ENCODE measurements around the gene KHSRP.
A peak's percentile ranks its signal among the peaks of the same experiment; 100 is the strongest.

KHSRP gene, protein sequence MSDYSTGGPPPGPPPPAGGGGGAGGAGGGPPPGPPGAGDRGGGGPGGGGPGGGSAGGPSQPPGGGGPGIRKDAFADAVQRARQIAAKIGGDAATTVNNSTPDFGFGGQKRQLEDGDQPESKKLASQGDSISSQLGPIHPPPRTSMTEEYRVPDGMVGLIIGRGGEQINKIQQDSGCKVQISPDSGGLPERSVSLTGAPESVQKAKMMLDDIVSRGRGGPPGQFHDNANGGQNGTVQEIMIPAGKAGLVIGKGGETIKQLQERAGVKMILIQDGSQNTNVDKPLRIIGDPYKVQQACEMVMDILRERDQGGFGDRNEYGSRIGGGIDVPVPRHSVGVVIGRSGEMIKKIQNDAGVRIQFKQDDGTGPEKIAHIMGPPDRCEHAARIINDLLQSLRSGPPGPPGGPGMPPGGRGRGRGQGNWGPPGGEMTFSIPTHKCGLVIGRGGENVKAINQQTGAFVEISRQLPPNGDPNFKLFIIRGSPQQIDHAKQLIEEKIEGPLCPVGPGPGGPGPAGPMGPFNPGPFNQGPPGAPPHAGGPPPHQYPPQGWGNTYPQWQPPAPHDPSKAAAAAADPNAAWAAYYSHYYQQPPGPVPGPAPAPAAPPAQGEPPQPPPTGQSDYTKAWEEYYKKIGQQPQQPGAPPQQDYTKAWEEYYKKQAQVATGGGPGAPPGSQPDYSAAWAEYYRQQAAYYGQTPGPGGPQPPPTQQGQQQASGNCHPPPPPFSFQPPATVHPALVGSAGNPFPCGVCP

DNA sequence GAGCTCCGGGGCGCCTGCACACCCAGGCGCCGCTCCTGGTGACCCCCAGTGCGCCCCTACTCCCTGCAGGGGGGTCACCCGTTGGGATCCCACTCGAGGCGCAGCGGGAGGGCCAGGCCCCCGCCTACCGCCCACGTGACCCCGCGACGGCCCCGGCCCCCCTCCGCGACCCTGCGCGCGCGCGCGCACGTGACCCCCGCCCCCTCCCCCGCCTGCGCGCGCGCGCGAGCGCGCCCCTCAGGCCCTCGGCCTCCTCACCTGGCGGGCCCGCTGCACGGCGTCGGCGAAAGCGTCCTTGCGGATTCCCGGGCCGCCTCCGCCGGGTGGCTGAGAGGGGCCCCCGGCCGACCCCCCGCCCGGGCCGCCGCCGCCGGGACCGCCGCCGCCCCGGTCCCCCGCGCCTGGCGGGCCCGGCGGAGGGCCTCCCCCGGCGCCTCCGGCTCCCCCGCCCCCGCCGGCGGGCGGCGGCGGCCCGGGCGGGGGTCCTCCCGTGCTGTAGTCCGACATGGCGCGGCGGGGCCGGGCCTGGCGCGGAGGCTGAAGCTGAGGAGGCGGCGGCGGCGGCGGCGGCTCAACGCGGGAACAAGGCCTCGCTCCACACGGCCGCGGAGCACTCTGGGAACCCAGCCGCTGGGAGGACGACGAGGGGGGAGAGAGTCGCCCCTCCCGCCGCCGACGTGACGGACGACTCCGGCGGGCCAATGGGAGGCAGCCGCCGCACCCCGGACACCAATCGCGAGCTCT is at the start of gene KHSRP:
Gene KHSRP, minus strand, starts transcription at position 617 of the 744 bp plus-strand sequence. Its CDS starts 110 bp downstream, at position 507.
- no peak for DNase-seq

DNA sequence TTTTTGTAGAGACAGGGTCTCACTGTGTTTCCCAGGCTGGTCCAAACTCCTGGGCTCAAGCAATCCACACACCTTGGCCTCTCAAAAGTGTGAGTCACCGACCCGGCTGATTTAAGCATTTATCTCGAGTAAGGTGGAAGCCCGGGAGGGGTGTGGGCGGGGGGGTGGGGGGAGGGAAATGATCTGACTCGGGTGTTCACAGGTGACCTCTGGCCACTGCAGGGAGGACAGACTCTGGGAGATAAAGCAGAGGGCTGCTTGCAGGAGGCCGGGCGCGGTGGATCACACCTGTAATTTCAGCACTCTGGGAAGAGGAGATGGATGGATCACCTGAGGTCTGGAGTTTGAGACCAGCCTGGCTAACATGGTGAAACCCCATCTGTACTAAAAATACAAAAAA is 49.0 kb upstream of the KHSRP start:
- DNase-seq = no peak

DNA sequence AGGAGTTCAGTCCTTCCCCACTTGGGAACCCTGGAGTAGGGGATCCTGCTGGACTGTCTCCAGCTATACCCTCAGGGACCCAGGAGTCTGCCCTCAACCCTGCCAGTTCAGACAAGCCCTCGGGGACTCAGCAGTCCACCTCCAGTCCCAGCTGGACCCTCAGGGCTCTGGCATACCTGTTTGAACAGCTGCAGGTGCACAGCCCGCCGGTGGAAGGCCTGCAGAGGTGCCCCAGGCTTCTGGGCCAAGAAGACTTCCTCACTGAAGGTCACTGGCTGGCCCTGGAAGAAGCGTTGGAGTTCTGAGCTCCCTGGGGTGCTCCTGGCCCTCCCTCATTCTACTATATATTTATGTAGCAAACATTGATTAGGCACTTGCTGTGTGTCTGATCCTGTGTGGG is 48.1 kb upstream of the KHSRP start:
- DNase-seq = no peak

DNA sequence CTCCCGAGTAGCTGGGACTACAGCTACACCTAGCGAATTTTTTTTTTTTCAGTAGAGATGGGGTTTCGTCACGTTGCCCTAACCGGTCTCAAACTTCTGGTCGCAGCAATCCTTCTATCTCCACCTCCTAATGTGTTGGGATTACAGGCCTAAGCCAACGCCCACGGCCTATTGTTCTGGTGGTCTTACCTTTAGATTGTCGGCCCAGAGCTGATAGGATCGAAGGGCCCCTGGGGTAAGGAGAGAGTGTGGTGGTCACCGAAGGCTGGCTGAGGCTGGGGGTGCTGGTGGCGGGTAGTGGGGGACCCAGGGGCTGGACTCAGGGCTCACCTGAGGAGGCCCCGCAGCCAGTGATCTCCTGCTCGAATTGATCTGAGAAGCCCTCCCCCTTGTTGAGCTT is 46.5 kb upstream of the KHSRP start:
- DNase-seq = no peak

DNA sequence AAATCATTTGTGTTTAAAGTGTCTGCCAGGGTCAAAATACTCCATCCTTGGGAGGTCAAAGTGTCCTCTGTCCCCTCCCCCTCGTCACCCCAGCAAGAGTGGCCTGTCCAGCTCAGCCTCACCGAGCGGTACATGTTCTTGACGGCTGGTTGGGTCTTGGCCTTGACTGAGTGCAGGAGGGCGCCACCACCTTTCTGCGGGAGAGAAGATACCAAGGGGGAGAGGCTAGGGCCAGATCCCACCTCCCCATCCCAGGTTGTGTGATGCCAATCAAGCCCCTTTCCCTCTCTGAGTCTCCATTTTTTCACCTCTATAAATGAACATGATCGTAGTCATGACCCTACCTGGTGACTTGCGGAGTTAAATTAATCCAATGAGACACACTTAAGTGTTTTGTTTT is 45.6 kb upstream of the KHSRP start:
- DNase-seq = no peak

DNA sequence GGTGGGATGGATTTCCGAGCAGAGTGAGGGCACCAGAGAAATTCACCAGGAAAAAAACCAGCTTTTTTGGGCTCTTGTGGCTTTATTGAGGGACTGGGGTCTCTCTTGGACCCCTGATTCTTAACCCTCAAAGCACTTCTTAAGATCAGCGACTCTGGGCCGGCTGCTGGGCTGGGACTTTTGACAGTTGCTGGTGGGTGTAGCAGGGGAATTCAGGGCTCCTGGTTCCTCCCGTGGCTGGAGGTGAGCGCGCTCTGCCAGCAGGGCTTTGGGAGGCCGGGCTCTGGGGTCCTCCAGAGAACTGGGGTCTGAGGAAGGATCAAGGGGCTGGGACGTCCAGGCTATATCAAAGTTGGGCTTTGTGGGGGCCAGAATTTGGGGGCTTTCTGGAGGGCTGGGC is 42.8 kb upstream of the KHSRP start:
- DNase-seq = no peak

DNA sequence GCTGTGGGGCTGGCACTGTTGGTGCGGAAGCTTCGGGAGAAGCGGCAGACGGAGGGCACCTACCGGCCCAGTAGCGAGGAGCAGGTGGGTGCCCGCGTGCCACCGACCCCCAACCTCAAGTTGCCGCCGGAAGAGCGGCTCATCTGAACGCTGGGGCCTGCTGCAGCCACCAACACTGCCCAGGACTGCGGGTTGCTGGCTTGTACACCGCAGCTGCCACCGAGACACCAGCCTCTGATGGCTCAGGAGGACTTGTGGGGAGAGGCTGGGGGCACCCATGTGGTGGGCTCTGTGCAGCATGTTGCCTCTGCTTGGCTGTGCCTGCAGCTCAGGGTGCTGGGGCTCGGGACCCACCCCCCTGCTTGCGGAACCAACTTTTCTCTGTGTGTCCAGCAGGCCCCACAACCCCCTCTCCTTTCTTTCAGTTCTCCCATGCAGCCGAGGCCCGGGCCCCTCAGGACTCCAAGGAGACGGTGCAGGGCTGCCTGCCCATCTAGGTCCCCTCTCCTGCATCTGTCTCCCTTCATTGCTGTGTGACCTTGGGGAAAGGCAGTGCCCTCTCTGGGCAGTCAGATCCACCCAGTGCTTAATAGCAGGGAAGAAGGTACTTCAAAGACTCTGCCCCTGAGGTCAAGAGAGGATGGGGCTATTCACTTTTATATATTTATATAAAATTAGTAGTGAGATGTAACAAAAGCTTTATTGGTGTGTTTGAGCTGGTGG is 42.1 kb upstream of the KHSRP start:
- no peak for DNase-seq

DNA sequence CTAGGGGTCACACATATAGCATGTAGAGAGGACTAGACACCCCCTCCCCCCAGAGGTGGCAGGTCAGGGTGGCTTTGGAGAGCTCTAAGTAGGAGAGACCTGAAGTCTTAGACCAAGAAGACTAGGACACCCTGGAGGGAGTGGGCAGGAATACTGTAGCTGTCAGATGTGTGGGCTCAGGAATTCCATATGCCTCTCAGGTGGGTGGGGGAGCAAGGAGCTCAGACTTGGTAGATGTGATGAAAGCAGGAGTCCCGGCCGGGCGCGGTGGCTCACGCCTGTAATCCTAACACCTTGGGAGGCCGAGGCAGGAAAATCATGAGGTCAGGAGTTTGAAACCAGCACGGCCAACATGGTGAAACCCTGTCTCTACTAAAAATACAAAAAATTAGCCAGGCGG is 41.1 kb upstream of the KHSRP start:
- DNase-seq = no peak

DNA sequence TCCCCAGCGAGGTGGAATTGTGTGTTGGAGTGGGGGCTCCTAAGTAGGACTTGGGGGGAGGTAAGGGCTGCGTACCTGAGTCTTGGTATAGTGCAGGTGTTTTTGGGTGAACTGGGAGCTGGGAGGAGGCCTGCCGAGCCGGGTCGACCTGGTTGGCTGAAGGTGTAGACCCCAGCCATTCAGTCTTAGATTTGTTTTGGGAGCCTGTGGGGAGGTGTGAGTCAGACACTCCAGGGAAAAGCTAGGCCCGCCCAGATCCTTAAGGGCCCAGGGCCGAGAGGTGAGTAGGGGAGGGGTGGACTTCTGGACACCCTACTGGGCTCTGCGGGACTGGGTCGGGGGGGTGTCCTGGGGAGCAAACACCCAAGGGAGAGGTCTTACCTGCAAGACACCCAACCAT is 40.4 kb upstream of the KHSRP start:
- no peak for DNase-seq

DNA sequence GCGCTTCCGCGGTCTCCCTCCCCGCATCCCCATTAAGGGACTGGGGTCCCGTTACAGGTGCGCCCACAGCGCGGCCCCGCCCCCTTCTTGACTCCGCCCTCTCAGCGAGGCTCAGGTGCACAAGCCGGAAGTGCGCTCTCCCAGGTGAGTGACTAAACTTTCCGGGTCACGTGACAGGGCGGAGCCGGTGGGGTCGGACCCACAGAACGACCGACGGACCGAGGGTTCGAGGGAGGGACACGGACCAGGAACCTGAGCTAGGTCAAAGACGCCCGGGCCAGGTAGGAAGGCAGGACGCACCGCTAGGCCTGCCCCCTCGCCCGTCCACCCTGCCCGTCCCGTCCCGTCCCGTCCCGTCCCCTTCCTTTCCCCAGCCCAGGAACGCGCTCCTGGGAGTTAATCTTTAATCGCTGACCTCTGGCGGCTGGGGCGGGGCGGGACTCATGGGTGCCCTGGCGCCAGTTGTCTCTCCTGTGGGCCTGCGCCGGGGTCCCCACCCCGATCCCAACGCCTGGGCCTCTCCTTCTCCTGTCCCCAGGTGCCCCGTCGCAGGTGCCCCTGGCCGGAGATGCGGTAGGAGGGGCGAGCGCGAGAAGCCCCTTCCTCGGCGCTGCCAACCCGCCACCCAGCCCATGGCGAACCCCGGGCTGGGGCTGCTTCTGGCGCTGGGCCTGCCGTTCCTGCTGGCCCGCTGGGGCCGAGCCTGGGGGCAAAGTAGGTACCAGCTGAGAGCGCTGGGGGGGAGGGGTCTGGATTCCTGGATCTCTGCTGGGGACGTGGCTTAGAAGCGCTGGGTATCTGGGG is 39.7 kb upstream of the KHSRP start, which contains the start of gene CRB3:
Gene CRB3, plus strand, starts transcription at position 202 of the 804 bp plus-strand sequence. Its CDS starts 431 bp downstream, at position 633.
- no peak for DNase-seq

DNA sequence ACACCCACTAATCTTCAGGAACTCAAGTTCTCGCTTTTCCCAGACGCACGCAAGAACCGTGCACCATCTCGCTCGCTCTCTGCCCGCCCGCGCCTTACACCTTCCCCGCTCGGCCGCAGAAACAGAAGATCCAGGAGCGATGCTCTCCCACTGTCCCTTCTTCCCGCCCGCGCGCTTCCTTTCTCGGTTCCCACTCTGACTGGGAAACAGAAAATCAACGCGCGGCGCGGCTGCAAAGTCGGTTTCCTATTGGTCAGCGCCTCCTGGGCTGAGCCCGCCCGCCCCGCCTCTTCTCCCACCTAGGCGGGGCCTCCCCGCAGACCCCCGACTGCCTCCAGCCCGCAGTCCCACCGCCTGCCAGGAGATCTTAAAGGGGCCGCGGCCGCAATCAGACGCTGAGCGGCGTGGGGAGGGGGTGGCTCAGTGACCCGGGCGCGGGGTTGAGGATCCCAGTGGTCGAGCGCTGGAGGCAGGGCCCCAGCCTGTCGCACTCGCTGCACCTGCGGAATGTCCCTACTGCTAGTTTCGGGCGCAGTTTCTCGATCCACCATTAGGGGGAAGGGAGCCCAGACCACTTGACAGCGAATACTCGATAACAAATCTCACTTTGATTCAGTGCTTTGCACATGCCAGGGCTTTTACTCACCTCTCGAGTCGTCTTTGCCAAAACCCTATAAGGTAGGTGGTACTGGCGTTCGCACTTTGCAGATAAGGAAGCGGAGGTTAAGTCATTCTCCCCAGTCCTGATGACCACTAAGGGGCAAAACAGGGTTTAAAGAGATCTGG is 35.7 kb upstream of the KHSRP start:
- DNase-seq = peak; percentile 93

DNA sequence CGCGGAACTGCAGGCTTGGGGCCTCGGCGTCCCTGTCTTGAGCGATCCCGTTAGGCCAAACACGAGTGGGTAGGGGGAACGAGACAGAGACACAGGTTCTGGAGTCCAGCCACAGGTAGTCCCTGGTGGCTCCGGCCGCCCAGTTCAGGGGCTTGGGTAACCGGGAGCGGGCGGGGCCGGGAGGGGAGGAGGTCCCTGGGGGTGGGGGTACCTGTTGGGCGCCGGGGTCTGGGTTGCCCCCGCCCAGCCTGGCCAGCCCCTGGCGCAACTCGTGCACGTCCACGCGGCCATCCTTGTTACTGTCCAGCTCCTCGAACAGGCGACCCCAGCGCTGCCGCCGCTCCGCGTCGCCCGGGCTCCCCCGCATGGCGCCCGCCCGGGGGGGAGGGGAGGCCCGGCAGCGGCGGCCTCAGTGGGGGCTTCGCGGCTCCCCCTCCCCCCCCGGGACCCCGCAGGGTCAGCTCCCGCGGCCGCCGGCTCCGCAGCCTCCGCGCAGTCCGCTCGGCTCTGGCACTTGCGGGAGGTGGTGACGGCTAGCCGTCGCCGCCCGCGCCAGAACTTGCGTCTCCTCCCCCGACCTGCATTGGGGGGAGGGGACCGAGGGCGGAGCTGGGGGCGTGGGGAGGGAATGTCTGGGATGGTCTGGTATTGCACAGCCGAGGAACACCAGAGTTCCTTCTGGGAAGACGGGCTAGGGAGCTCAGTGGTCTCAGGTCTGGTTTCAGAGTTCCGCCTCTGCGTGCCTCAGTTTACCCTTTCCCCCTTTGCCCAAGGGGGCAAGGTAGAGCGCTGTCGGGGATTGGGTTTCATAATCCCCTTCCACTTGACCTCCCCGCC is 34.9 kb upstream of the KHSRP start, which contains the start of gene SLC25A23:
Gene SLC25A23, minus strand, starts transcription at position 531 of the 837 bp plus-strand sequence. Its CDS starts 164 bp downstream, at position 367.
- peak; percentile 74 for DNase-seq

DNA sequence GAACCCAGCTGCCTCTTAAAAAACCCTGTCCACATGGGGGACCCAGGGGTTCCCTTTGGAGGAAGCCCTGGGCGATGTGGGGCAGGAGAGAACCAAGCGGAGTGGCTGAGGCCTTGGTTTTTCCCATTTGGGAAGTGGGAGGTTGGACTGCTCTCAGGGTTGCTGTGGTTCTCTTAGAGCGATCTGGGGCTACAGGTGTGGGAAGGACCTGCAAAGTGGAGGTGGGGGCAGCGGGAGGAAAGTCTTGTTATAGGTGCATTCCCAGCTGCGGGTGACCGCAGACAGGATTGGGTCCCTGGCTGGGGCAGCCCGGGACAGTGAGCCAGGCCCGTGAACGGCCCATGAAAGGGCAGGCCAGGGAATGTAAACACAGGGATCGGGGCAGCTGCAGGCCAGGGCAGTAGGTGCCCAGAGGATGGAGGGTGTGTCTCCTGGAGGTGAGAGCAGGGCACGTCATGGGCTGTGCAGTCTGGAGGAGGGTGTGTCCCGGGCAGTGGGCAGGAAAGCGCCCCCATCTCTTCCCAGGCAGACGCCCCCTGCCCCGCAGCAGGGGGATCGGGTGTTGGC is 34.2 kb upstream of the KHSRP start:
- no peak for DNase-seq

DNA sequence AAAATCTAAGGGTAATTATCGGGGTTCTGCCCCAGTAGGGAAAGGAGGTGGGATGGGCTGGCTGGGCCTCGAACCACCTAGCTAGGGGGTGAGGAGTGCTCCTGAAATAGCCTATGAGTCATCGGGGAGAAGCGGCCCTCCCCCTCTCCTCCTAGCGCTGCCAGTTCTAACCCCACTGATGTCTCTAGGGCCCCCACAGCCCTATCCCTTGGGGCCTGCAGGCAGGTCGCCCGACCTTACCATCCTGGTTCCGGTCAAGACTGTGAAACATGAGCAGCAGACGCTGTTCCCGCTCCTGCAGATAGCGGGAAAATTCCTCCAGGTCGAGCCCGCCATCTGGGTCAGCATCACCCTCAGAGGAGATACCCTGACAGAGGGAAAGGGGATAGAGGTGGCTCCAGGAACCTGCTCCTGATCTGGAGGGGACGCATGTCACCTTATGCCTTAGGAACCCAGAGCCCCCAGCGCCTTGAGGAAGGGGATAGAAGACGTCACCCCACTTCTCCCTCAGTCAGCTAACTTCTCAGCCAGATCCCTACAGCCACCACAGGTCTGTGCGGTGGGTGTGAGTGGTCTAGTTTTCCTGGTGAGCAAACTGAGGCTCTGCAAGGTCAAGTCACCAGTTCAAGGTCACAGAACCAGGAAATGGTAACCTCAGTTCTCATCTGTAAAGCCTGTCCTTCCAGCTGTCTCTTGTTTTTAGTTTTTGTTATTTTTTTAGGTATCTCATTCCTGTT is 33.5 kb upstream of the KHSRP start:
- DNase-seq = no peak

DNA sequence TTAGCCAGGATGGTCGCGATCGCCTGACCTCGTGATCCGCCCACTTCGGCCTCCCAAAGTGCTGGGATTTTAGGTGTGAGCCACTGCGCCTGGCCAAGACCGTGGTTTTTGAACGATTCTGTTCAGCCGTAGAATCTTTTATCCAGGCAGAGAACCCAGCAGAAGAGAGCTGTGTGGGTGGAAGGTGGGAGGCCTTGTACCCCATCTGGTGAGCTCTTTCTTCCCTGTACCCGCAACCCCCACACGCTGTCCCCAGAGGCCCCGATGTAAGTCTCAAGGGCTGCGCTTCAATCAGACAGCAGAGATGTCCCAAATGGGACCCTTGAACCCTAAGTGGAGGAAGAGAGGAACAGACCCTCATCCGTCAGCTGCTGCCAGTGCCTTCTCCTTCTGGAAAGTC is 31.3 kb upstream of the KHSRP start:
- DNase-seq = no peak

DNA sequence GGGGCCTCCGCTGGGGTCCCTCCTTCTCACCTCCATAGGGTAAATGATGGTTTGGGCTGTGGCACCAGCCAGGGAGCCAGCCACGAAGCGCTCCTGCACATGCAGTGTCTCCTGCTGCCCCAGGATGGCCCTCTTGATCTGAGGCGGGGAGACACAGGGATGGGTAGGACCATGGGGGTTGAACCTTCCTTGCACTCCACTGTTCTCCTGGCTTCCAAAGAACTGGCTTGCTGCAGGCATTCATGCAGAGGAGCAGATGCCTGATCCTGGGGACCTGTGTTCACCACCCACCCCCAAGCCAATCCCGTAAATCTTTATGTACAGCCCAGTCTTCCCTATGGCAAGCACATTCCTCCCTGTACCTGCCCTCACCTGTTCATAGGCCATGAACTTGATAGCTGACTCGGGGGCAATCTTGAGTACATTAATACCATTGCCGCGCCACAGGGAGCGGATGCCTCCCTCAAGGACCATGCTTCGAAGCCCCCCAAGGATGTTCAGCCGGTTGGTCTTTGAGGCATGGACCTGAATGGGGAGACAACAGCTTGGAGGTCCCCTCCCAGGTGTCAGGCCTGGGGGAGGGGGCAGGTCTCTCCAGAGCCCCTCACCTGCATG is 29.4 kb upstream of the KHSRP start:
- no peak for DNase-seq

DNA sequence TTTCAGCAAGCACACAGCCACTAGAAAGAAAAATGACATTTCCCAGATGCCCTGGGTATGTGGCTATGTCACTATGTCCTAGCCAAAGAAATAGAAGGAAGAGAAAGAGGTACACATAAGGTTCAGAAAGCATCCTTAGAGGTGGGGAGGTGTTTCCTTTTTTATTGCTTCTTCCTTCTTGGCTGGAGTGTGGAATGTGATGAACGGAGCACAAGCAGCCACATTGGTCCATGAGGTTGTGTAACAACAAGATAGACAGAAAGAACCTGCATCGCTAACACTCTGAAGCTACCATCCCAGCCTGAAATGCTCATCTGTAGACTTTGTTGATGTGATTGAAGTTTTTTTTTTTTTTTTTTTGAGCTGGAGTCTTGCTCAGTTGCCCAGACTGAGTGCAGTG is 28.3 kb upstream of the KHSRP start:
- no peak for DNase-seq

DNA sequence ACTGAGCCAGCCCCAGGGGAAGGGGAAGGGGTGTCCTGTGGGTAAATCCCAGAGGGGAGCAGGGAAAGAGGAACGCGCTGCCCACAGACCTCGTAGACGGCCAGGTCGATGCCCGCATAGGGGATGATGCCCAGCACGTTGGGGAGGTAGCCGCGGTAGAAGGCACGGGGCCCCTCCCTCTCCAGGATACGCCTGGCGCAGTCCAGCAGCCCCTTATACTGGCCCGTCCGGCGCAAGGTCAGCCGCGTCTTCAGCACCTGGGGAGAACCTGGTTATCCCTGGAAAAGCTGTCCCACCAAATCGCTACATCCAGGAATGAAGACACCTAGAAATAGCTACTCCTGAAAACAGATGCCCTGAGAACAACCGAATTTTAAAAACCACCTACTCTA is 27.6 kb upstream of the KHSRP start:
- no peak for DNase-seq
